Muscle layer of duodenum (tissue), 2 donors: ENCODE results near the gene NFS1.
"Not testable (repeated sequence)": the region's sequence is repeated elsewhere in the genome, so short reads cannot be mapped to it uniquely, and the experiment has no call there.

Experiments
- H3K27ac ChIP-seq: one replicate; pipeline ENCODE4 v1.7.0; 2013; ENCODE audit warnings: mild to moderate bottlenecking, low read length
- H3K27me3 ChIP-seq: one replicate; pipeline ENCODE4 v1.7.0; 2013; ENCODE audit warnings: low read depth, mild to moderate bottlenecking, control low read depth, low read length
- H3K36me3 ChIP-seq, 2 donors: one replicate each; pipeline ENCODE4 v1.7.0; 2013; ENCODE audit warnings: low read length in 2 of 2, control low read depth in 1 of 2, mild to moderate bottlenecking in 1 of 2; ENCODE audit not compliant: insufficient read depth in 2 of 2, control insufficient read depth in 1 of 2
- H3K4me1 ChIP-seq, 2 donors: one replicate each; pipeline ENCODE4 v1.7.0; 2013; ENCODE audit warnings: low read length in 2 of 2, mild to moderate bottlenecking in 2 of 2, control low read depth in 1 of 2, moderate library complexity in 1 of 2; ENCODE audit not compliant: insufficient read depth in 2 of 2, control insufficient read depth in 1 of 2
- H3K4me3 ChIP-seq, 2 donors: one replicate each; pipeline ENCODE4 v1.7.0; 2013; ENCODE audit warnings: low read length in 2 of 2, low read depth in 1 of 2, mild to moderate bottlenecking in 1 of 2
- H3K9me3 ChIP-seq, 2 donors: one replicate each; pipeline ENCODE4 v1.7.0; 2013; ENCODE audit warnings: low read length in 2 of 2, control low read depth in 1 of 2, mild to moderate bottlenecking in 1 of 2; ENCODE audit not compliant: control insufficient read depth in 1 of 2
- donor health status: healthy.

NFS1 gene

DNA sequence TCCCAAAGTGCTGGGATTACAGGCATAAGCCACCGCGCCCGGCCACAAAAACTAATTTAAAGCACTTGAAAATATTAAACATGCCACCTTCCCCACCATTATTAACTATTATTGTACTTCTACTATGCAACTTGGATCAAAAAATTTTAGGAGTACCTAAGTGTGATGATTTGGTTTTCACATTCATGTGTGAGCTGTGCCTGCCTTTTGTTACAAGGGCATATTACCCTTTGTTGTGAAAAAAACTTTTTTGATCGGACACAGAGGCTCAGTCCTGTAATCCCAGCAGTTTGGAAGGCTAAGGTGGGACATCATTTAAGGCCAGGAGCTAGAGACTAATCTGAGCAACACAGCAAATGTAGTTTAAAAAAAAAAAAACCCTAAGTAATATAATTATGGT, 17.2 kb upstream of the NFS1 start:
- Histone ChIP-seq H3K9me3 (no peaks in the 10 kb centered on the region), H3K4me3 (no peak overlapping the region), H3K27ac (no peak overlapping the region), H3K4me1 (peaks cover 0 to 14% of the 10 kb centered on the region in 2 donors), H3K36me3 (peaks cover 73 to 83% of the 10 kb centered on the region in 2 donors), H3K27me3 (no peaks in the 10 kb centered on the region)

DNA sequence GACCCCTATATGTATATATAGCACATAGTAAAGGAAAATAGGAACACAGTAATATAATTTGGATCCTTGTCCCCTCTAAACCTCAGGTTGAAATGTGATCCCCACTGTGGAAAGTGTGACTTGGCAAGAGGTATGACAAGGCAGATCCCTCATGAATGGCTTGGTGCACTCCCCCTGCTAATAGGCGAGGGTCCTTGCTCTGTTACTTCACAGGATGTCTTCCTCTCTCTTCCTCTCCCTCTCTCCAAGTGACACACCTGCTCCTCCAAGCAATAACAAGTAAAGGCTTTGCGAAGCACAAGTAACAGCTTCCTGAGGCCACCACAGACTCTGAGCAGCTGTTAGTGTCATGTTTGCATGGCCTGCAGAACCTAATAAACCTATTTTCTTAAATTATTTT, 16.5 kb upstream of the NFS1 start:
- no peaks in the 10 kb centered on the region for H3K9me3 ChIP-seq

DNA sequence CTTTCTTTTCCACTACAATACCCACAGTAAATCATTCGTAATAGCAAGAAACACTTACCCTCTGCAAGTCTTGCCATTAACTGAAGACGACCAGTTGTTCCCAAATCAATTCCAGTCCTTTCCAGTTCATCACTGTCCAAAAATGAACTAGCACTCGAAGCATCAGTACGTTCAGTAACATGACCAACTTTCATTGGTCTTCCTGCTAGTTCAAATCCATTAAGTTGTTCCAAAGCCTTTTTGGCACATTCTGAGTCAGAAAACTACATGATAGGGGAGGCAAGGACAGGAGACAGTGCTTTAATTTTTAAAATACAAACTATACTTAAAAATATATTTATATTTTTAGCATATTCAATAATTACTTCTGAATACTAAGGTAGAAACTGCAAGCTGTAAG, 15.0 kb upstream of the NFS1 start:
- H3K9me3 ChIP-seq, result no peaks in the 10 kb centered on the region
- H3K27ac ChIP-seq, result no peak overlapping the region
- no peaks in the 10 kb centered on the region for H3K27me3 ChIP-seq
- peaks cover 75 to 78% of the 10 kb centered on the region in 2 donors for H3K36me3 ChIP-seq
- H3K4me3 ChIP-seq, result no peak overlapping the region
- peaks cover 0 to 27% of the 10 kb centered on the region in 2 donors for H3K4me1 ChIP-seq

More for the DNA sequence above, 16.5 kb upstream of the NFS1 start:
- no peak overlapping the region for H3K27ac ChIP-seq
- no peak overlapping the region for H3K4me3 ChIP-seq
- H3K27me3 ChIP-seq, result no peaks in the 10 kb centered on the region
- peaks cover 0 to 14% of the 10 kb centered on the region in 2 donors for H3K4me1 ChIP-seq
- H3K36me3 ChIP-seq, result peaks cover 75 to 77% of the 10 kb centered on the region in 2 donors

DNA sequence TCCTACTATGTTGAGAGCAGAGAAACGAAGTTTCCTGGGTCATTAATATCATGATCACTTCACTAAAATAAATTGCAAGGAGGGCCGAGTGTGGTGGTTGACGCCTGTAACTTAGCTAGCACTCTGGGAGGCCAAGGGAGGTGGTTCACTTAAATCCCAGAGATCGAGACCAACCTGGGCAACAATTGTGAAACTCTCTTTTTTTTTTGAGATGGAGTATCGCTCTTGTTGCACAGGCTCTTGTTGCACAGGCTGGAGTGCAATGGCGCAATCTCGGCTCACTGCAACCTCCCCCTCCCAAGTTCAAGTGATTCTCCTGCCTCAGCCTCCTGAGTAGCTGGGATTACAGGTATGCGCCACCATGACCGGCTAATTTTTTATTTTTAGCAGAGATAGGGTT, 14.0 kb upstream of the NFS1 start:
- Histone ChIP-seq H3K36me3 (peaks cover 67 to 80% of the 10 kb centered on the region in 2 donors), H3K4me1 (peaks cover 0 to 24% of the 10 kb centered on the region in 2 donors)
- not testable (repeated sequence) for H3K4me3 ChIP-seq, H3K27ac ChIP-seq, H3K27me3 ChIP-seq, H3K9me3 ChIP-seq

DNA sequence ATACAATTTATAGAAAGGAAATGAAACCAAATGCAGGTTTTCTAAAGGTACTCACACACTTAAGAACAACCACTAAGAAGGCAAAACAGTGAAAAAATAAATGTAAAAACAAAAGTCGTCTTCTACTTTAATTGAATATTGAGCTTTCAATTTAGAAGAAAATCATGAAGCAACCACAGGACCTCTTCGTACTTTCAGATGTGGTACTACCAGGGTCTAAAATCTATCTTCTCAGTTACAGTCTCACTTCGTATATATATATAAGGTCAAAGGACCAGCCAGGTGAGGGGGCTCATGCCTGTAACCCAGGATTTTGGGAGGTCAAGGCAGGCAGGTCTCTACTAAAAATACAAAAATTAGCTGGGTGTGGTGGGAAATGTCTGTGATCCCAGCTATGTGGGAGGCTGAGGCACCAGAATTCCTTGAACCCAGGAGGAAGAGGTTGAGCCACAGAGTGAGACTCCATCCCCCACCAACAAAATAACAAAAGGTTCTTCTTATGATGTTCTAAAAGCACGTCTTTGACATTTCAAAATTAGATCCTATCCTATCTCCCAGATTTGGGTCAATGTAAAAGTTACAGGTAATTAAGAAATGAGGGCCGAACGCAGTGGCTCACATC, 12.5 kb upstream of the NFS1 start:
- H3K36me3 ChIP-seq, result peaks cover 63 to 74% of the 10 kb centered on the region in 2 donors
- H3K27me3 ChIP-seq, result no peaks in the 10 kb centered on the region

DNA sequence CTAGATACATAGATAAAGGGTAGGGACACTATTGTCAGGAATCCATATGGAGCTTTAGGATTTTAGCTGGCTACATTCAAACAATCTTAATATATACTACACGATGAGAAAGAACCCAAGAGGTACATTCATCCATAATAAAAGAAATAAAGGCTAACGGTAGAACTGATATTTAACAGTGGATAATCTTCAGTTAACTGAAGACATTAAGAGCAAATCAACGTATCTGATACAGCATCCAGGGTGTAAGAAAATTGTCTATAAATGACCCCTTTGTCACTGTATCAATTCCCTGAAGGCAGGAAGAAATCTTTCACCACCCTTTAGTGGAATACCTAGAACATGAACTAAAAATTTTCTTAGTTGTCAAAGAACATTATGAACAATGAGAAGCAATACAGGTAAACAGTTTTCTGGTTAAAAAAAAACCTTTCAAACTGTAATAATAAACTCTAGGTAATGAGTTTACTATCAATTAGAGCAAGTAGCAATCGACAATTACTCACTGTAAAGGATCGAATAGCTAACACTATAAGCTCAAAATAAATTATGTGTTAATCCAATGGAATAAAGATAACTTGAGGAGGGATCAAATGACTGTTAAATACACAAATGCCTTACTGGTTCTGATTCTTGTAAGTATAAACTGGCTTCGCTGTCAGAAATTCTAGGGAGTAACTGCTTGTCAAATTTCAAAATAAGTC, 11.9 kb upstream of the NFS1 start:
- Histone ChIP-seq H3K9me3 (no peaks in the 10 kb centered on the region), H3K27me3 (no peaks in the 10 kb centered on the region), H3K27ac (no peak overlapping the region), H3K4me3 (no peak overlapping the region), H3K36me3 (peaks cover 66 to 71% of the 10 kb centered on the region in 2 donors), H3K4me1 (peaks cover 0 to 24% of the 10 kb centered on the region in 2 donors)

More for the DNA sequence above, 12.5 kb upstream of the NFS1 start:
- Histone ChIP-seq H3K4me3 (no peak overlapping the region), H3K27ac (no peak overlapping the region), H3K9me3 (no peaks in the 10 kb centered on the region), H3K4me1 (peaks cover 0 to 24% of the 10 kb centered on the region in 2 donors)

DNA sequence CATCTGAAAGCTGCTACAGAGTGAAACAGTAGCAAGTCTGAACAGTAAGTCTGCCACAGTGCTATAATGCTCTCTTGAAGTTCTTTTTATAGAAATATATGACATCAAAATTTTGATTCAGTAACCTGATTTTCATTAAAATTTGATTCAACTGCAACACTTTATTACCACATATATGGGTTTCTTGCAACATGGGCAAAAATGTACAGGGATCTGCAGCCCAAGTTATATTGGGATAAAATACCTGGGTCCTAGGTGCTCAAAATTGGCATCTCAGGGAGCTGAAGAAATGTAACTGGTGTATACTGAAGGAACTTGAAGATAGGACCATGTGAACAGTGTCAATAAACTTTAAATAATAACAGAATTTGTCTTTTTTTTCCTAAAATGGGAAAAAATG, 10.9 kb upstream of the NFS1 start:
- no peak overlapping the region for H3K4me3 ChIP-seq
- peaks cover 65 to 71% of the 10 kb centered on the region in 2 donors for H3K36me3 ChIP-seq
- no peaks in the 10 kb centered on the region for H3K9me3 ChIP-seq
- no peak overlapping the region for H3K27ac ChIP-seq
- H3K27me3 ChIP-seq, result no peaks in the 10 kb centered on the region
- peaks cover 0 to 21% of the 10 kb centered on the region in 2 donors for H3K4me1 ChIP-seq

DNA sequence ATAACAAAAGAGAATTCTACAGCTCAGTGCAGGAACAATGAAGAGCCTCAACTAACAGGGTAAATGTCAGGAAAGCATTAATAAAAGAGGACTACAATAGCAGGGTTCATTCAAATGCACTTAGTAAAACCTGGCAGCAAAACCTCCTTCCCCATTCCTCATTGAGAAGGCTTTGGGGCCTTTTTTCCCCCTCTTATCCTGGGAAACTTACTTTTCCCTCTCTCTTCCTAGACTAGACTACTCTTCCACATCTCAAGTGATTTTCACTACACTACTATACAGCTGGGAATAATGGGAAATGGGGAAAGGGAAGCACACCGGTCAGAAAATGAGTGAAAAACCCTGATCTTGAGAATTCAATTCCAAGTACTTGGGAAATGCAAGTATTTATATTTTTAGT, 10.1 kb upstream of the NFS1 start:
- no peaks in the 10 kb centered on the region for H3K27me3 ChIP-seq
- H3K27ac ChIP-seq, result no peak overlapping the region
- no peak overlapping the region for H3K4me3 ChIP-seq
- H3K4me1 ChIP-seq, result peaks cover 0 to 19% of the 10 kb centered on the region in 2 donors
- no peaks in the 10 kb centered on the region for H3K9me3 ChIP-seq
- peaks cover 71 to 72% of the 10 kb centered on the region in 2 donors for H3K36me3 ChIP-seq

DNA sequence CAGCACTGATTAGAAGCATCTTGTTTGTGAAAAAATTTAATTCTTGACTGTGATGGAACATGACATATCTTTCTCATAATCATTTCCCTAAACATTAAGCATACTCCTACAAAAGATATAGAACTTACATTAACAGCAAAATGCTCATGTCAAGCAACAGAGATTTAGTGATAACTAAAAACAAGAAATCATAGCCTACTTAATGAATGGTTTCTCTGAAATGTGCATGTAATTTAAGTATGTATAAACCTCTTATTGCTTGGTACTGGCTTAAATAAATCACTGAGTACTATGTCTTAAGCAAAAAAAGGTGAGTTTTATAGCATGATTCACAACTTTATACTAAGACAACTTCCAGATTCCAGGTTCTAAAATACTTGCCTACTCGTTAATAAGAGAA, 9.3 kb upstream of the NFS1 start:
- peaks cover 0 to 19% of the 10 kb centered on the region in 2 donors for H3K4me1 ChIP-seq
- H3K27ac ChIP-seq, result no peak overlapping the region
- no peaks in the 10 kb centered on the region for H3K9me3 ChIP-seq
- H3K27me3 ChIP-seq, result no peaks in the 10 kb centered on the region
- no peak overlapping the region for H3K4me3 ChIP-seq
- H3K36me3 ChIP-seq, result peaks cover 66 to 72% of the 10 kb centered on the region in 2 donors

DNA sequence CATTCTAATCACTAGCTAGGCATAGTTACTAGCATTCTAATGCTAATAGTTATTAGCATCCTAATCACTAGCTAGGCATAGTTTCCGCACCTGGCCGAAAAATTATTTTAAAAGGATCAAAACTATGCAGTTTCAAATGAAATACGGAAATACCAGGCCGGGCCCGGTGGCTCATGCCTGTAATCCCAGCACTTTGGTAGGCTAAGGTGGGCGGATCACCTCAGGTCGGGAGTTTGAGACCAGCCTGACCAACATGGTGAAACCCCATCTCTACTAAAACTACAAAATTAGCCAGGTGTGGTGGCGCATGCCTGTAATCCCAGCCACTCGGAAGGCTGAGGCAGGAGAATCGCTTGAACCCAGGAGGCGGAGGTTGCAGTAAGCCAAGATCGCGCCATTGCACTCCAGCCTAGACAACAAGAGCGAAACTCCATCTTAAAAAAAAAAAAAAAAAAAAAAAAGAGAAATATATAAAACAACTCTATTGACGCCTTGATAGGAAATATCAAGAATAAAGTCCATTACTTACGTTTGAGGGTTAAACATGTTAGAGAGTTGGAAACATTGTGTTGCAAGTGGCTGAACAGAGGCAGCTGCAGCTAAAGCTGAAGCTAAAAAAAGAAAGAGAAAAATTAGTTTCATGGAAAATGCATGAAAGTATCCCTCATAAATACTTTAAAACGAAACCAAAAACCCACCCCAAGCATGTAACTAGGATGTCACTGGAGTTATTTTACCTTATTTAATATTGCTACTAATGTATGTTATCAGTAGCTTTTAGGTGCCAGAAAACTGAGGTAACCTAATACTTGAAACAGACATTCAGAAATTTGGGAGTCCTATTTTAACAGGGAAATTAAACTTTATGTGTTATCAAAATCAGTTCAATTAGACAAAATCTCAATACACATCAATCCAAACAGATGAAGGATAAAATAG, 7.7 kb upstream of the NFS1 start:
- H3K27ac ChIP-seq, H3K9me3 ChIP-seq, H3K27me3 ChIP-seq, H3K4me3 ChIP-seq: not testable (repeated sequence)
- peaks cover 0 to 18% of the 10 kb centered on the region in 2 donors for H3K4me1 ChIP-seq
- H3K36me3 ChIP-seq, result peaks cover 64 to 71% of the 10 kb centered on the region in 2 donors

DNA sequence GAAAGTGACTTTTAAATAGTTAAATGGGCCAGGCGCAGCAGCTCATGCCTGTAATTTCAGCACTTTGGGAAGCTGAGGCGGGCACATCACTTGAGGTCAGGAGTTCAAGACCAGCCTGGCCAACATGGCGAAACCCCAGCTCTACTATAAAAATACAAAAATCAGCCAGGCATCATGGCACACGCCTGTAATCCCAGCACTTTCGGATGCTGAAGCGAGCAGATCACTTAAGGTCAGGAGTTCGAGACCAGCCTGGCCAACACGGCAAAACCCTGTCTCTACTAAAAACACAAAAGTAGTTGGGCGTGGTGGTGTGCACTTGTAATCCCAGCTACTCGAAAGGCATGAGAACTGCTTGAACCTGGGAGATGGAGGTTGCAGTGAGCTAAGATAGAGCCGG, 6.7 kb upstream of the NFS1 start:
- Histone ChIP-seq H3K4me1 (peaks cover 0 to 14% of the 10 kb centered on the region in 2 donors), H3K36me3 (peaks cover 56 to 68% of the 10 kb centered on the region in 2 donors)
- not testable (repeated sequence) for H3K27ac ChIP-seq, H3K4me3 ChIP-seq, H3K9me3 ChIP-seq, H3K27me3 ChIP-seq
